ENCODE results near the gene PSME3IP1. TPM values are rescaled to one million over a fixed set of nuclear protein-coding genes. Genes with fewer than 3 reads are reported as not detected.

The PSME3IP1 gene
- total RNA-seq, 1 donor: 71.2 TPM

GRCh38 chr16:57159447-57159846 is 26.4 kb downstream of the PSME3IP1 start:
- no peak for TF ChIP-seq CTCF (IDR thresholded peaks at IDR 0.05; ENCODE audit: insufficient read depth, low read depth, low read length)
- no peak for DNase-seq (ENCODE audit: low read depth)
- H3K4me3 ChIP-seq (ENCODE audit: low read depth, low read length): no peak overlapping the region

- TF ChIP-seq CTCF (IDR thresholded peaks at IDR 0.05; ENCODE audit: insufficient read depth, low read depth, low read length): no peak
- no peak for DNase-seq (ENCODE audit: low read depth)
- no peak overlapping the region for H3K4me3 ChIP-seq (ENCODE audit: low read depth, low read length)
Observed at GRCh38 chr16:57157533-57157932, 28.3 kb downstream of the PSME3IP1 start.

GRCh38 chr16:57156351-57156703 is 29.5 kb downstream of the PSME3IP1 start:
- no peak overlapping the region for H3K4me3 ChIP-seq (ENCODE audit: low read depth, low read length)
- DNase-seq (ENCODE audit: low read depth): no peak
- TF ChIP-seq CTCF (IDR thresholded peaks at IDR 0.05; ENCODE audit: insufficient read depth, low read depth, low read length): no peak

GRCh38 chr16:57155702-57156350 is 30.0 kb downstream of the PSME3IP1 start:
- H3K4me3 ChIP-seq (ENCODE audit: low read depth, low read length): no peak overlapping the region
- DNase-seq (ENCODE audit: low read depth): no peak
- TF ChIP-seq CTCF (IDR thresholded peaks at IDR 0.05; ENCODE audit: insufficient read depth, low read depth, low read length): no peak

- TF ChIP-seq CTCF (IDR thresholded peaks at IDR 0.05; ENCODE audit: insufficient read depth, low read depth, low read length): no peak
- no peak overlapping the region for H3K4me3 ChIP-seq (ENCODE audit: low read depth, low read length)
- DNase-seq (ENCODE audit: low read depth): no peak
Observed at GRCh38 chr16:57153841-57154240, 32.0 kb downstream of the PSME3IP1 start.

- DNase-seq (ENCODE audit: low read depth): peak; percentile 37
- no peak for TF ChIP-seq CTCF (IDR thresholded peaks at IDR 0.05; ENCODE audit: insufficient read depth, low read depth, low read length)
- H3K4me3 ChIP-seq (ENCODE audit: low read depth, low read length): no peak overlapping the region
Observed at GRCh38 chr16:57152096-57153093, 33.4 kb downstream of the PSME3IP1 start.
